WTC11 (cell line): ENCODE measurements around the gene FBRSL1. TPM values are rescaled to one million over a fixed set of nuclear protein-coding genes. Genes with fewer than 3 reads are reported as not detected.
A peak's percentile ranks its signal among the peaks of the same experiment; 100 is the strongest.

Source experiments
- ATAC-seq: fragments of 200-7000 bp; cut with Tn5 transposase; 2 replicates; pipeline ENCODE4 v1.10.0; 2021; ENCODE audit warnings: mild to moderate bottlenecking, moderate library complexity
- CTCF ChIA-PET: fragments of 300-600 bp; sonication (Branson Sonifier 250); formaldehyde crosslinking; loops from one replicate; lab custom pipeline; 2021; ENCODE audit warnings: antibody characterized with exemption; lab: Charles Lee
- POLR2A ChIA-PET: fragments of 350-600 bp; sonication (Branson Sonifier 250); formaldehyde crosslinking; loops from one replicate; lab custom pipeline; 2021; ENCODE audit warnings: antibody characterized with exemption; lab: Charles Lee
- DNase-seq: peaks from one replicate; pipeline ENCODE4 v3.0.0; 2021; ENCODE audit warnings: low spot score
- H3K27ac Mint-ChIP-seq: 2 replicates; pipeline ENCODE4 v1.8.0; 2021; ENCODE audit warnings: mixed read lengths
- H3K27me3 Mint-ChIP-seq: 2 replicates; pipeline ENCODE4 v1.8.0; 2021; ENCODE audit warnings: low read depth, mild to moderate bottlenecking, moderate library complexity, mixed read lengths
- H3K36me3 Mint-ChIP-seq: 2 replicates; pipeline ENCODE4 v1.8.0; 2021; ENCODE audit warnings: mixed read lengths
- H3K4me1 Mint-ChIP-seq: 2 replicates; pipeline ENCODE4 v1.8.0; 2022; ENCODE audit warnings: mixed read lengths
- H3K4me3 Mint-ChIP-seq: 2 replicates; pipeline ENCODE4 v1.8.0; 2021; ENCODE audit warnings: mild to moderate bottlenecking, moderate library complexity, mixed read lengths
- H3K9me3 Mint-ChIP-seq: 2 replicates; pipeline ENCODE4 v1.8.0; 2021; ENCODE audit warnings: mixed read lengths
- GRHL2 ChIP-seq: fragments of 250-450 bp; sonication (Bioruptor Pico); IDR thresholded peaks from 2 replicates; pipeline ENCODE4 v1.8.0; 2022; ENCODE audit warnings: mild to moderate bottlenecking, moderate library complexity; ENCODE audit not compliant: insufficient replicate concordance, severe bottlenecking
- JUN ChIP-seq: sonication (generic); formaldehyde crosslinking; IDR thresholded peaks from 2 replicates; pipeline ENCODE4 v1.8.0; 2023; ENCODE audit warnings: mild to moderate bottlenecking, missing genetic modification reagents
- RORB ChIP-seq: fragments of 250-450 bp; sonication (Bioruptor Pico); IDR thresholded peaks from 2 replicates; pipeline ENCODE4 v1.9.0; 2021; ENCODE audit warnings: mild to moderate bottlenecking
- ZNF121 ChIP-seq: sonication (generic); formaldehyde crosslinking; IDR thresholded peaks from 2 replicates; pipeline ENCODE4 v1.8.0; 2023; ENCODE audit warnings: missing genetic modification reagents
- ZNF317 ChIP-seq: sonication (generic); formaldehyde crosslinking; IDR thresholded peaks from 2 replicates; pipeline ENCODE4 v1.8.1; 2023; ENCODE audit warnings: low read depth, mild to moderate bottlenecking, moderate library complexity, missing genetic modification reagents, borderline replicate concordance
- ZNF671 ChIP-seq: fragments of 250-450 bp; sonication (Bioruptor Pico); IDR thresholded peaks from 2 replicates; pipeline ENCODE4 v1.8.0; 2021; ENCODE audit warnings: mild to moderate bottlenecking
- total RNA-seq: library from RNA; stranded (reverse); gene quantifications from 3 replicates; pipeline ENCODE4 v1.2.3, GENCODE V29; 2021
- TF ChIP-seq, protein P1 (sequence below): sonication (generic); formaldehyde crosslinking; IDR thresholded peaks from 2 replicates; pipeline ENCODE4 v1.8.1; 2023; ENCODE audit warnings: mild to moderate bottlenecking, missing genetic modification reagents
- TF ChIP-seq, protein P2 (sequence below): sonication (generic); formaldehyde crosslinking; IDR thresholded peaks from 2 replicates; pipeline ENCODE4 v1.8.0; 2023; ENCODE audit warnings: missing genetic modification reagents, mild to moderate bottlenecking, borderline replicate concordance
- TF ChIP-seq, protein P3 (sequence below): sonication (generic); formaldehyde crosslinking; IDR thresholded peaks from 2 replicates; pipeline ENCODE4 v1.8.1; 2022; ENCODE audit warnings: low read depth, mild to moderate bottlenecking, moderate library complexity, missing genetic modification reagents, borderline replicate concordance
- TF ChIP-seq, protein P4 (sequence below): sonication (generic); formaldehyde crosslinking; IDR thresholded peaks from 2 replicates; pipeline ENCODE4 v1.8.1; 2022; ENCODE audit warnings: missing genetic modification reagents, borderline replicate concordance
- TF ChIP-seq, protein P5 (sequence below): sonication (generic); formaldehyde crosslinking; IDR thresholded peaks from 2 replicates; pipeline ENCODE4 v1.8.0; 2022; ENCODE audit warnings: missing genetic modification reagents
- TF ChIP-seq, protein P6 (sequence below): sonication (generic); formaldehyde crosslinking; IDR thresholded peaks from 2 replicates; pipeline ENCODE4 v1.8.1; 2023; ENCODE audit warnings: mild to moderate bottlenecking, moderate library complexity, missing genetic modification reagents
- TF ChIP-seq, protein P7 (sequence below): fragments of 250-450 bp; sonication (Bioruptor Pico); IDR thresholded peaks from 2 replicates; pipeline ENCODE4 v1.9.0; 2021; ENCODE audit warnings: mild to moderate bottlenecking

The FBRSL1 gene
- total RNA-seq, 1 experiment from 2014 or later = 129 TPM

DNA sequence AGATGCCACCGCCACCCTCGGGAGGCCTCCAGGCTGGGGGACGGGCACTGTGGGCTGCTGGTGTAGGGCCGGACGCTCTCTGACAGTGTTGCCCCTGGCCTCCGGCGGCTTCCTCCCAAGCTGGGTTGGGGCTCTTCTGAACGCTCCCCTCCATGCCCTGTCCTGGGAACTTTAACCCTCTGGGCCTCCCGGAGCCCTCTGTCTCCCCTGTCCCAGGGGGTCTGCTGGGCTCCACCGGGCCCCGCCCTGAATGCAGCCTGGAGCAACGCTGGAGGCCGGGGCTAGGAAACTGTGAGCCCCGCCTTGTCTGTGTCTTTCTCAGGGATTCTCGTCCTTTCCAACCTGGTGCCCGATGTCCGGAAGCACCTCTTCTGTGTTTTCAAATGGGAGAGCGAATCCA, 45.7 kb upstream of the FBRSL1 start (continued):
- TF ChIP-seq, protein P1, sequence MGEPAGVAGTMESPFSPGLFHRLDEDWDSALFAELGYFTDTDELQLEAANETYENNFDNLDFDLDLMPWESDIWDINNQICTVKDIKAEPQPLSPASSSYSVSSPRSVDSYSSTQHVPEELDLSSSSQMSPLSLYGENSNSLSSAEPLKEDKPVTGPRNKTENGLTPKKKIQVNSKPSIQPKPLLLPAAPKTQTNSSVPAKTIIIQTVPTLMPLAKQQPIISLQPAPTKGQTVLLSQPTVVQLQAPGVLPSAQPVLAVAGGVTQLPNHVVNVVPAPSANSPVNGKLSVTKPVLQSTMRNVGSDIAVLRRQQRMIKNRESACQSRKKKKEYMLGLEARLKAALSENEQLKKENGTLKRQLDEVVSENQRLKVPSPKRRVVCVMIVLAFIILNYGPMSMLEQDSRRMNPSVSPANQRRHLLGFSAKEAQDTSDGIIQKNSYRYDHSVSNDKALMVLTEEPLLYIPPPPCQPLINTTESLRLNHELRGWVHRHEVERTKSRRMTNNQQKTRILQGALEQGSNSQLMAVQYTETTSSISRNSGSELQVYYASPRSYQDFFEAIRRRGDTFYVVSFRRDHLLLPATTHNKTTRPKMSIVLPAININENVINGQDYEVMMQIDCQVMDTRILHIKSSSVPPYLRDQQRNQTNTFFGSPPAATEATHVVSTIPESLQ (CRISPR knock-in tag) = no peak
- TF ChIP-seq, protein P2, sequence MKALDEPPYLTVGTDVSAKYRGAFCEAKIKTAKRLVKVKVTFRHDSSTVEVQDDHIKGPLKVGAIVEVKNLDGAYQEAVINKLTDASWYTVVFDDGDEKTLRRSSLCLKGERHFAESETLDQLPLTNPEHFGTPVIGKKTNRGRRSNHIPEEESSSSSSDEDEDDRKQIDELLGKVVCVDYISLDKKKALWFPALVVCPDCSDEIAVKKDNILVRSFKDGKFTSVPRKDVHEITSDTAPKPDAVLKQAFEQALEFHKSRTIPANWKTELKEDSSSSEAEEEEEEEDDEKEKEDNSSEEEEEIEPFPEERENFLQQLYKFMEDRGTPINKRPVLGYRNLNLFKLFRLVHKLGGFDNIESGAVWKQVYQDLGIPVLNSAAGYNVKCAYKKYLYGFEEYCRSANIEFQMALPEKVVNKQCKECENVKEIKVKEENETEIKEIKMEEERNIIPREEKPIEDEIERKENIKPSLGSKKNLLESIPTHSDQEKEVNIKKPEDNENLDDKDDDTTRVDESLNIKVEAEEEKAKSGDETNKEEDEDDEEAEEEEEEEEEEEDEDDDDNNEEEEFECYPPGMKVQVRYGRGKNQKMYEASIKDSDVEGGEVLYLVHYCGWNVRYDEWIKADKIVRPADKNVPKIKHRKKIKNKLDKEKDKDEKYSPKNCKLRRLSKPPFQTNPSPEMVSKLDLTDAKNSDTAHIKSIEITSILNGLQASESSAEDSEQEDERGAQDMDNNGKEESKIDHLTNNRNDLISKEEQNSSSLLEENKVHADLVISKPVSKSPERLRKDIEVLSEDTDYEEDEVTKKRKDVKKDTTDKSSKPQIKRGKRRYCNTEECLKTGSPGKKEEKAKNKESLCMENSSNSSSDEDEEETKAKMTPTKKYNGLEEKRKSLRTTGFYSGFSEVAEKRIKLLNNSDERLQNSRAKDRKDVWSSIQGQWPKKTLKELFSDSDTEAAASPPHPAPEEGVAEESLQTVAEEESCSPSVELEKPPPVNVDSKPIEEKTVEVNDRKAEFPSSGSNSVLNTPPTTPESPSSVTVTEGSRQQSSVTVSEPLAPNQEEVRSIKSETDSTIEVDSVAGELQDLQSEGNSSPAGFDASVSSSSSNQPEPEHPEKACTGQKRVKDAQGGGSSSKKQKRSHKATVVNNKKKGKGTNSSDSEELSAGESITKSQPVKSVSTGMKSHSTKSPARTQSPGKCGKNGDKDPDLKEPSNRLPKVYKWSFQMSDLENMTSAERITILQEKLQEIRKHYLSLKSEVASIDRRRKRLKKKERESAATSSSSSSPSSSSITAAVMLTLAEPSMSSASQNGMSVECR = no peak
- TF ChIP-seq, protein P3, sequence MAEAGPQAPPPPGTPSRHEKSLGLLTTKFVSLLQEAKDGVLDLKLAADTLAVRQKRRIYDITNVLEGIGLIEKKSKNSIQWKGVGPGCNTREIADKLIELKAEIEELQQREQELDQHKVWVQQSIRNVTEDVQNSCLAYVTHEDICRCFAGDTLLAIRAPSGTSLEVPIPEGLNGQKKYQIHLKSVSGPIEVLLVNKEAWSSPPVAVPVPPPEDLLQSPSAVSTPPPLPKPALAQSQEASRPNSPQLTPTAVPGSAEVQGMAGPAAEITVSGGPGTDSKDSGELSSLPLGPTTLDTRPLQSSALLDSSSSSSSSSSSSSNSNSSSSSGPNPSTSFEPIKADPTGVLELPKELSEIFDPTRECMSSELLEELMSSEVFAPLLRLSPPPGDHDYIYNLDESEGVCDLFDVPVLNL = no peak
- TF ChIP-seq, protein P4, sequence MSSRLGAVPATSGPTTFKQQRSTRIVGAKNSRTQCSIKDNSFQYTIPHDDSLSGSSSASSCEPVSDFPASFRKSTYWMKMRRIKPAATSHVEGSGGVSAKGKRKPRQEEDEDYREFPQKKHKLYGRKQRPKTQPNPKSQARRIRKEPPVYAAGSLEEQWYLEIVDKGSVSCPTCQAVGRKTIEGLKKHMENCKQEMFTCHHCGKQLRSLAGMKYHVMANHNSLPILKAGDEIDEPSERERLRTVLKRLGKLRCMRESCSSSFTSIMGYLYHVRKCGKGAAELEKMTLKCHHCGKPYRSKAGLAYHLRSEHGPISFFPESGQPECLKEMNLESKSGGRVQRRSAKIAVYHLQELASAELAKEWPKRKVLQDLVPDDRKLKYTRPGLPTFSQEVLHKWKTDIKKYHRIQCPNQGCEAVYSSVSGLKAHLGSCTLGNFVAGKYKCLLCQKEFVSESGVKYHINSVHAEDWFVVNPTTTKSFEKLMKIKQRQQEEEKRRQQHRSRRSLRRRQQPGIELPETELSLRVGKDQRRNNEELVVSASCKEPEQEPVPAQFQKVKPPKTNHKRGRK (CRISPR knock-in tag) = no peak
- no peak for TF ChIP-seq ZNF121 (CRISPR knock-in tag)
- no peak for TF ChIP-seq JUN (CRISPR knock-in tag)
- no peak for TF ChIP-seq ZNF671 (CRISPR knock-in tag)
- TF ChIP-seq, protein P5, sequence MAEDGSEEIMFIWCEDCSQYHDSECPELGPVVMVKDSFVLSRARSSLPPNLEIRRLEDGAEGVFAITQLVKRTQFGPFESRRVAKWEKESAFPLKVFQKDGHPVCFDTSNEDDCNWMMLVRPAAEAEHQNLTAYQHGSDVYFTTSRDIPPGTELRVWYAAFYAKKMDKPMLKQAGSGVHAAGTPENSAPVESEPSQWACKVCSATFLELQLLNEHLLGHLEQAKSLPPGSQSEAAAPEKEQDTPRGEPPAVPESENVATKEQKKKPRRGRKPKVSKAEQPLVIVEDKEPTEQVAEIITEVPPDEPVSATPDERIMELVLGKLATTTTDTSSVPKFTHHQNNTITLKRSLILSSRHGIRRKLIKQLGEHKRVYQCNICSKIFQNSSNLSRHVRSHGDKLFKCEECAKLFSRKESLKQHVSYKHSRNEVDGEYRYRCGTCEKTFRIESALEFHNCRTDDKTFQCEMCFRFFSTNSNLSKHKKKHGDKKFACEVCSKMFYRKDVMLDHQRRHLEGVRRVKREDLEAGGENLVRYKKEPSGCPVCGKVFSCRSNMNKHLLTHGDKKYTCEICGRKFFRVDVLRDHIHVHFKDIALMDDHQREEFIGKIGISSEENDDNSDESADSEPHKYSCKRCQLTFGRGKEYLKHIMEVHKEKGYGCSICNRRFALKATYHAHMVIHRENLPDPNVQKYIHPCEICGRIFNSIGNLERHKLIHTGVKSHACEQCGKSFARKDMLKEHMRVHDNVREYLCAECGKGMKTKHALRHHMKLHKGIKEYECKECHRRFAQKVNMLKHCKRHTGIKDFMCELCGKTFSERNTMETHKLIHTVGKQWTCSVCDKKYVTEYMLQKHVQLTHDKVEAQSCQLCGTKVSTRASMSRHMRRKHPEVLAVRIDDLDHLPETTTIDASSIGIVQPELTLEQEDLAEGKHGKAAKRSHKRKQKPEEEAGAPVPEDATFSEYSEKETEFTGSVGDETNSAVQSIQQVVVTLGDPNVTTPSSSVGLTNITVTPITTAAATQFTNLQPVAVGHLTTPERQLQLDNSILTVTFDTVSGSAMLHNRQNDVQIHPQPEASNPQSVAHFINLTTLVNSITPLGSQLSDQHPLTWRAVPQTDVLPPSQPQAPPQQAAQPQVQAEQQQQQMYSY = no peak
- no peak for TF ChIP-seq GRHL2 (CRISPR knock-in tag)
- TF ChIP-seq, all 79 proteins: peak for 0

DNA sequence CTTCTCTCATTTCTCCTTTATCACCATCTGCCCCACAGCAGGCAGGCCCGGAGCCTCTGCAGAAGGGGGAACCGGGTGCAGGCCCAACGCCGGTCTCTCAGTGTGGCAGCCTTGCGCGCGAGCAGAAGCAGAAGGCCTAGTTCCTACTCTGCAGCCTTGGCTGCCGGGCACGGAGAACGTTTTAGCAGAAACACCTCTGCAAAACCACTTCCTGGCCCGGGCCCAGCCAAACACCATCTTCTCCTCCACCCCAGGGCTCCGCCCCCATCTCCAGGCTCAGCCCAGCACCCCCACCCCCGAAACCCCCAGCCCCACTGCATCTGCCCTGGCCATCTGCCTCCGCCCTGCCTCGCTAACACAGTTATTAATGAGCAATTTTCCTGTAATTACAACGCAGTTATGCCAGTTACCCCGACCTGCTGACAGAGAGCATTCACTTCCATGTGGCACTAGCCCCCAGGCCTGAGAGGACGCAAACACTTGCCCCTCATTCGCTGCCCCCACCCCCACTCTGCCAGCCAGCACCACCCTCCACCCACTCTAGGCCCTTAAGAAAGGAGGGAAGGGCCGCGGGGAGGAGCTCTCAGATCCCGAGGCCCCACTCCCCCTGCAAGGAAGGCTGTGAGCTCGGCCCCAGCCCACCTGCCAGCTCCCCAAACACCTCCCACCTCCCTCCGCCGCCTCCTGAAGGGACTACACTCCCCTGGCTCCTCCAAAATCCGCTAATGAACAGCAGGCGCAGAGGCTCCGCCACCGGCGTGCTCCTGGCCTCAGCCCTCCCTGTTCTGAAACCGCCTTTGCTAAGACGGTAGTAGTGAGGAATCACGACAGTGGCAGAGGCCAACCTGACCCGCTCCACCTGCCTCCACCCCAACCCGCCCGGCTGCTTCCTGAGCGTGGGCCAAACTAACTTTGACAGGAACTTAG, 44.7 kb upstream of the FBRSL1 start:
- peak; percentile 65 for ATAC-seq
- Mint-ChIP-seq H3K9me3 (no peaks in the 10 kb centered on the region), H3K4me3 (peak overlapping the region; percentile 76), H3K27ac (peak overlapping the region; percentile 94), H3K27me3 (peaks cover 88% of the 10 kb centered on the region), H3K36me3 (no peaks in the 10 kb centered on the region), H3K4me1 (peaks cover 14% of the 10 kb centered on the region)
- ChIA-PET CTCF (interaction anchor here (1.0 to 2.6 kb wide), 2 partner anchors 16 to 30 kb away, joined by 3 to 8 read pairs; no protein-coding TSS in a partner anchor), POLR2A (no interaction called here)
- no peak for DNase-seq
- TF ChIP-seq, protein P6, sequence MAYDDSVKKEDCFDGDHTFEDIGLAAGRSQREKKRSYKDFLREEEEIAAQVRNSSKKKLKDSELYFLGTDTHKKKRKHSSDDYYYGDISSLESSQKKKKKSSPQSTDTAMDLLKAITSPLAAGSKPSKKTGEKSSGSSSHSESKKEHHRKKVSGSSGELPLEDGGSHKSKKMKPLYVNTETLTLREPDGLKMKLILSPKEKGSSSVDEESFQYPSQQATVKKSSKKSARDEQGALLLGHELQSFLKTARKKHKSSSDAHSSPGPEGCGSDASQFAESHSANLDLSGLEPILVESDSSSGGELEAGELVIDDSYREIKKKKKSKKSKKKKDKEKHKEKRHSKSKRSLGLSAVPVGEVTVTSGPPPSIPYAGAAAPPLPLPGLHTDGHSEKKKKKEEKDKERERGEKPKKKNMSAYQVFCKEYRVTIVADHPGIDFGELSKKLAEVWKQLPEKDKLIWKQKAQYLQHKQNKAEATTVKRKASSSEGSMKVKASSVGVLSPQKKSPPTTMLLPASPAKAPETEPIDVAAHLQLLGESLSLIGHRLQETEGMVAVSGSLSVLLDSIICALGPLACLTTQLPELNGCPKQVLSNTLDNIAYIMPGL (CRISPR knock-in tag) = no peak
- TF ChIP-seq, protein P7, sequence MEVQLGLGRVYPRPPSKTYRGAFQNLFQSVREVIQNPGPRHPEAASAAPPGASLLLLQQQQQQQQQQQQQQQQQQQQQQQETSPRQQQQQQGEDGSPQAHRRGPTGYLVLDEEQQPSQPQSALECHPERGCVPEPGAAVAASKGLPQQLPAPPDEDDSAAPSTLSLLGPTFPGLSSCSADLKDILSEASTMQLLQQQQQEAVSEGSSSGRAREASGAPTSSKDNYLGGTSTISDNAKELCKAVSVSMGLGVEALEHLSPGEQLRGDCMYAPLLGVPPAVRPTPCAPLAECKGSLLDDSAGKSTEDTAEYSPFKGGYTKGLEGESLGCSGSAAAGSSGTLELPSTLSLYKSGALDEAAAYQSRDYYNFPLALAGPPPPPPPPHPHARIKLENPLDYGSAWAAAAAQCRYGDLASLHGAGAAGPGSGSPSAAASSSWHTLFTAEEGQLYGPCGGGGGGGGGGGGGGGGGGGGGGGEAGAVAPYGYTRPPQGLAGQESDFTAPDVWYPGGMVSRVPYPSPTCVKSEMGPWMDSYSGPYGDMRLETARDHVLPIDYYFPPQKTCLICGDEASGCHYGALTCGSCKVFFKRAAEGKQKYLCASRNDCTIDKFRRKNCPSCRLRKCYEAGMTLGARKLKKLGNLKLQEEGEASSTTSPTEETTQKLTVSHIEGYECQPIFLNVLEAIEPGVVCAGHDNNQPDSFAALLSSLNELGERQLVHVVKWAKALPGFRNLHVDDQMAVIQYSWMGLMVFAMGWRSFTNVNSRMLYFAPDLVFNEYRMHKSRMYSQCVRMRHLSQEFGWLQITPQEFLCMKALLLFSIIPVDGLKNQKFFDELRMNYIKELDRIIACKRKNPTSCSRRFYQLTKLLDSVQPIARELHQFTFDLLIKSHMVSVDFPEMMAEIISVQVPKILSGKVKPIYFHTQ (CRISPR knock-in tag) = no peak
- TF ChIP-seq, protein P3 = no peak
- TF ChIP-seq ZNF317 (CRISPR knock-in tag) = no peak
- TF ChIP-seq RORB (CRISPR knock-in tag) = no peak
